ENCODE measurements around the gene OAF.

The OAF gene

DNA sequence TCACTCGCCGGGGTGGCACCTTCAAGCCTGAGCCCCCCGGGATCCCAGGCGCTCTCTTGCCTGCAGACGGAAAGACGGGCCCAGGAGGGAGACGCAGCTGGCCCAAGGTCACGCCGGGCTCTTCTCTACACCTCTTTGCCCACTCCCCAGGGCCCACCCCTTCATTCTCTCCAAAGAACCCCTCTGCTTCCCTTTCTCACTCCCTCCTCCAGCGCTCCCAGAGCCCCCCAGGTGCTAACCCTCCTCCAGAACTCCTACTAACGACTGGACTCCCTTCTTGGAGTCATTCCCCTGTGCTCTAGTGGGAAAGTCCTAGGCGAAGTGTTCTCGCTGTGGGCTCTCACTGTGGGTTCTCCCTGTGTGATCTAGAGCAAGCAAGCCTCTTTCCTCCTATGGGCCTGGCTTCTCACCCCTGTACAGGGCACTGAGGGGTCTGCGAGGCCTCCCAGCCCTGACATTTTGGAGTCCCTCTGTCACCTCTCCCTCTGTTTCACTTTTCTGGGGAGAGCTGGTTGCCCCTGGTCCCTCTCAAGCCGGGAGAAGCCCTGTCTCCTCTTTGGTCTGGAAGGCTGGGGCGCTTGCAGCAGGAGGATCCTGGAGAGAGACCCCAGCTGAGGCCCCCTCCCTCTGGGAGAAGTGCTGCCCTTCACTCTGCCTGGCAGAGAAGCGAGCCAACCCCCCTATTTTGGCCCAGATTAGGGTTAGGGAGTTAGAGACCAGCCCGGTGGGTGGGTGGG, 858 bp downstream of the OAF start:
- no peak for DNase-seq (ENCODE audit: low read depth in 1 of 2, low spot score in 1 of 2)

DNA sequence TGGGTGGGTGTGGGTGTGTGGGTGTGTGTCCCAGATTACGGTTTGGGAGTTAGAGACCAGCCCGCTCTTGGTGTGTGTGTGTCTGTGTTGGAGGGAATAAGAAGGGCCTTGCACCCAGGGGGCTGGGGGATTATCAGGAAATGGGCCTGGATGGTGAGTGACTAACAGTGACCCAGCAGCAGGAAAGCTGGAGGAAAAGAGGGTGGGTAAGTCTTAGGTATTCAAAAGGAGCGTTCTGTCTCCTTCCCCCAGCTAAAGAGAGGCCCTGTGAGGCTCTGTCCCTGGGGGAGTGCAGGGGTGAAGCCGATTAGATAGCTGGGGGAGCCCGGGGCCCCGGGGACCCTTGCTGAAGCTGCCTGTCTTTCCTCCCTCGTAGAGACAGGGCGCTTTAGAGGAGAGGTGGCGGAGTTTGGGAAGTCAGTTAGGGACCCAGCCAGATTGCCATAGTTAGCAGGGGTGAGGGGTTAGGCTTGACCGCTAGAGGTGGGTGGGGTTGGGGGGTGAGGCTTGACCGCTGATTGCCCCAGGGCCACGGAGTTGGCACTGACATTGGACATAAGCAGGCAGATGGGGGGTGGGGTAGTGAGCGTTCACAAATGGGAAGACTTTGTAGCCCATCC, 1.5 kb downstream of the OAF start:
- no peak overlapping the region for H3K4me3 ChIP-seq (replicated peaks; ENCODE audit: insufficient read depth, low read length)
- H3K27me3 ChIP-seq (ENCODE audit: insufficient read depth, poor library complexity, severe bottlenecking) = no peaks in the 10 kb centered on the region
- no peak for DNase-seq (ENCODE audit: low read depth in 1 of 2, low spot score in 1 of 2)

More for the DNA sequence above, 858 bp downstream of the OAF start:
- Histone ChIP-seq H3K27ac (replicated peaks) (peak overlapping the region; percentile 45), H3K4me3 (replicated peaks; ENCODE audit: insufficient read depth, low read length) (peak overlapping the region; percentile 57), H3K27me3 (ENCODE audit: insufficient read depth, poor library complexity, severe bottlenecking) (no peaks in the 10 kb centered on the region)
- TF ChIP-seq POLR2AphosphoS5 (IDR thresholded peaks at IDR 0.05; ENCODE audit: low read depth) (no peak), GABPA (IDR thresholded peaks at IDR 0.05; ENCODE audit: low read depth) (no peak), SPI1 (IDR thresholded peaks at IDR 0.05; ENCODE audit: borderline replicate concordance, low read depth) (no peak)
- TF ChIP-seq, protein P1, sequence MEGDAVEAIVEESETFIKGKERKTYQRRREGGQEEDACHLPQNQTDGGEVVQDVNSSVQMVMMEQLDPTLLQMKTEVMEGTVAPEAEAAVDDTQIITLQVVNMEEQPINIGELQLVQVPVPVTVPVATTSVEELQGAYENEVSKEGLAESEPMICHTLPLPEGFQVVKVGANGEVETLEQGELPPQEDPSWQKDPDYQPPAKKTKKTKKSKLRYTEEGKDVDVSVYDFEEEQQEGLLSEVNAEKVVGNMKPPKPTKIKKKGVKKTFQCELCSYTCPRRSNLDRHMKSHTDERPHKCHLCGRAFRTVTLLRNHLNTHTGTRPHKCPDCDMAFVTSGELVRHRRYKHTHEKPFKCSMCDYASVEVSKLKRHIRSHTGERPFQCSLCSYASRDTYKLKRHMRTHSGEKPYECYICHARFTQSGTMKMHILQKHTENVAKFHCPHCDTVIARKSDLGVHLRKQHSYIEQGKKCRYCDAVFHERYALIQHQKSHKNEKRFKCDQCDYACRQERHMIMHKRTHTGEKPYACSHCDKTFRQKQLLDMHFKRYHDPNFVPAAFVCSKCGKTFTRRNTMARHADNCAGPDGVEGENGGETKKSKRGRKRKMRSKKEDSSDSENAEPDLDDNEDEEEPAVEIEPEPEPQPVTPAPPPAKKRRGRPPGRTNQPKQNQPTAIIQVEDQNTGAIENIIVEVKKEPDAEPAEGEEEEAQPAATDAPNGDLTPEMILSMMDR (IDR thresholded peaks at IDR 0.05; ENCODE audit: insufficient read depth, low read length) = no peak
- TF ChIP-seq, protein P2, sequence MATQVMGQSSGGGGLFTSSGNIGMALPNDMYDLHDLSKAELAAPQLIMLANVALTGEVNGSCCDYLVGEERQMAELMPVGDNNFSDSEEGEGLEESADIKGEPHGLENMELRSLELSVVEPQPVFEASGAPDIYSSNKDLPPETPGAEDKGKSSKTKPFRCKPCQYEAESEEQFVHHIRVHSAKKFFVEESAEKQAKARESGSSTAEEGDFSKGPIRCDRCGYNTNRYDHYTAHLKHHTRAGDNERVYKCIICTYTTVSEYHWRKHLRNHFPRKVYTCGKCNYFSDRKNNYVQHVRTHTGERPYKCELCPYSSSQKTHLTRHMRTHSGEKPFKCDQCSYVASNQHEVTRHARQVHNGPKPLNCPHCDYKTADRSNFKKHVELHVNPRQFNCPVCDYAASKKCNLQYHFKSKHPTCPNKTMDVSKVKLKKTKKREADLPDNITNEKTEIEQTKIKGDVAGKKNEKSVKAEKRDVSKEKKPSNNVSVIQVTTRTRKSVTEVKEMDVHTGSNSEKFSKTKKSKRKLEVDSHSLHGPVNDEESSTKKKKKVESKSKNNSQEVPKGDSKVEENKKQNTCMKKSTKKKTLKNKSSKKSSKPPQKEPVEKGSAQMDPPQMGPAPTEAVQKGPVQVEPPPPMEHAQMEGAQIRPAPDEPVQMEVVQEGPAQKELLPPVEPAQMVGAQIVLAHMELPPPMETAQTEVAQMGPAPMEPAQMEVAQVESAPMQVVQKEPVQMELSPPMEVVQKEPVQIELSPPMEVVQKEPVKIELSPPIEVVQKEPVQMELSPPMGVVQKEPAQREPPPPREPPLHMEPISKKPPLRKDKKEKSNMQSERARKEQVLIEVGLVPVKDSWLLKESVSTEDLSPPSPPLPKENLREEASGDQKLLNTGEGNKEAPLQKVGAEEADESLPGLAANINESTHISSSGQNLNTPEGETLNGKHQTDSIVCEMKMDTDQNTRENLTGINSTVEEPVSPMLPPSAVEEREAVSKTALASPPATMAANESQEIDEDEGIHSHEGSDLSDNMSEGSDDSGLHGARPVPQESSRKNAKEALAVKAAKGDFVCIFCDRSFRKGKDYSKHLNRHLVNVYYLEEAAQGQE (IDR thresholded peaks at IDR 0.05; ENCODE audit: insufficient replicate concordance, low read depth) = no peak

DNA sequence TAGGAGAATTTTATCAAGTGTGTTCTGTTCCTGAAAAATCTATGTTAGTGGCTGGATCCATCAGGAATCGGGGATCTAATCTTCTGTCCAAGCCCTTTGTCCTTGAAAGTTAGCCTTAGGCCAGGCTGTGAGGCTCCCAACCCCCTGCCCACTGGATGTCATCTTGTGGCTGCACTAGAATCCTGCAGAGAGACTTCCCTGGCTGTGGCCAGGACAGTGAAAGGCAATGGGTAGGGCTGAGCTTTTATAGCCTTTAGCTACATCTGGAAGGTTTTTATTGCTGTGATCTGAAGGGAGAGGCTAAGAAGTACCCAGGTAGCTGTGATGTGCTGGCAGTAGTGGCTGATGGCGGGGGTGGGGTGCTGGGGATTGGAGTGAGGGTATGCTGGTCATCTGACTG, 2.1 kb downstream of the OAF start:
- no peak overlapping the region for H3K4me3 ChIP-seq (replicated peaks; ENCODE audit: insufficient read depth, low read length)
- TF ChIP-seq POLR2AphosphoS5 (IDR thresholded peaks at IDR 0.05; ENCODE audit: low read depth) (no peak), SPI1 (IDR thresholded peaks at IDR 0.05; ENCODE audit: borderline replicate concordance, low read depth) (no peak), GABPA (IDR thresholded peaks at IDR 0.05; ENCODE audit: low read depth) (no peak)
- TF ChIP-seq, protein P1 (IDR thresholded peaks at IDR 0.05; ENCODE audit: insufficient read depth, low read length) = no peak
- TF ChIP-seq, protein P2 (IDR thresholded peaks at IDR 0.05; ENCODE audit: insufficient replicate concordance, low read depth) = no peak
- no peaks in the 10 kb centered on the region for H3K27me3 ChIP-seq (ENCODE audit: insufficient read depth, poor library complexity, severe bottlenecking)
- DNase-seq (ENCODE audit: low read depth in 1 of 2, low spot score in 1 of 2) = no peak
- H3K27ac ChIP-seq (replicated peaks) = no peak overlapping the region

More for the DNA sequence above, 1.5 kb downstream of the OAF start:
- no peak overlapping the region for H3K27ac ChIP-seq (replicated peaks)
- TF ChIP-seq, protein P2 (IDR thresholded peaks at IDR 0.05; ENCODE audit: insufficient replicate concordance, low read depth) = no peak
- TF ChIP-seq SPI1 (IDR thresholded peaks at IDR 0.05; ENCODE audit: borderline replicate concordance, low read depth) (no peak), GABPA (IDR thresholded peaks at IDR 0.05; ENCODE audit: low read depth) (no peak), POLR2AphosphoS5 (IDR thresholded peaks at IDR 0.05; ENCODE audit: low read depth) (no peak)
- TF ChIP-seq, protein P1 (IDR thresholded peaks at IDR 0.05; ENCODE audit: insufficient read depth, low read length) = no peak
